Skeletal muscle cell (primary cell): Measurements from ENCODE around the gene CAMSAP2.

ENCODE experiments used
- DNase-seq: peaks from one replicate; pipeline ENCODE4 v3.0.0-alpha.2; 2010; ENCODE audit warnings: low read depth
- H3K4me3 ChIP-seq: 2 replicates; pipeline ENCODE4 v1.5.1; 2011; ENCODE audit warnings: low read depth, mild to moderate bottlenecking, control low read depth, low read length, moderate library complexity

Gene CAMSAP2

DNA sequence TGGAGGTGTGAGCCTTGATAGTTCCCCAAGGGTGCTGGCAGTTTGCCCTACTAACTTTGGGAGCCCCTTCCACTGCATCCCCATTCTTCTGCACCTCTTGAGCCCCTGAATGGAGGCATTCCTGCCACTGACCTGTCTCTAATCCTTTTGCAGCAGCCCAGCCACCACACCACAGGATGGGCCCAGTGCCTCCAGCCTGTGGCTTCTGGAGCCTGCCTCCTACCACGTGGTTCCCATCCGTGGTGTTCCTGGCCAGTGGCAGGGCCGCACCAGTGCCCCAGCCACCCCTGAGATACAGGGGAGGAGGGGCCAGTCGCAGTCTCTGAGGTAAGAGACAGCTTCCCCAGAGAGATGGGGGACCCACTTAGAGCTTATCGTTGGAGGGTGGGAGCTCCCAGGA, 170.4 kb downstream of the CAMSAP2 start:
- no peak for DNase-seq

GRCh38 chr1:200909757-200910239, 171.1 kb downstream of the CAMSAP2 start:
- DNase-seq = no peak
- H3K4me3 ChIP-seq = no peak overlapping the region

More for the DNA sequence above, 170.4 kb downstream of the CAMSAP2 start:
- H3K4me3 ChIP-seq = no peak overlapping the region
